Prostate gland (tissue), 2 donors: ENCODE measurements around the gene CPLX1.
"Not testable (repeated sequence)": the region's sequence is repeated elsewhere in the genome, so short reads cannot be mapped to it uniquely, and the experiment has no call there.

Experiments used
- POLR2A ChIP-seq: fragments of 450-650 bp; IDR thresholded peaks from one replicate; pipeline ENCODE4 v1.6.1; 2016; ENCODE audit warnings: antibody characterized with exemption, mild to moderate bottlenecking
- TF ChIP-seq, protein P1 (sequence below), 4 experiments: fragments of 200-600 bp in 2 of 4; fragments of 450-650 bp in 2 of 4; sonication (generic) in 2 of 4; IDR thresholded peaks; 1 replicate in 3 of 4; 2 replicates in 1 of 4; pipeline ENCODE4 v1.5.1; 2016 to 2019; ENCODE audit warnings: antibody characterized with exemption in 4 of 4, mild to moderate bottlenecking in 2 of 4, moderate library complexity in 2 of 4

DNA sequence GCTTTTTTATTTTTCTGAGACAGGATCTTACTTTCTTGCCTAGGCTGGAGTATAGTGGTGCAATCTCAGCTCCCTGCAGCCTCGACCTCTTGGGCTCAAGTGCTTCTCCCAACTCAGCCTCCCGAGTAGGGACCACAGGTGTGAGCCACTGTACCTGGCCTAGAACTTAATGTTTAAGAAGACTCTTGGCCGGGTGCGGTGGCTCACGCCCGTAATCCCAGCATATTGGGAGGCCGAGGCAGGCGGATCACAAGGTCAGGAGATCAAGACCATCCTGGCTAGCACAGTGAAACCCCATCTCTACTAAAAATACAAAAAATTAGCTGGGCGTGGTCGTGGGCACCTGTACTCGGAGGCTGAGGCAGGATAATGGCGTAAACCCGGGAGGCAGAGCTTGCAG lies 72.7 kb downstream of the CPLX1 start:
- TF ChIP-seq, protein P1, sequence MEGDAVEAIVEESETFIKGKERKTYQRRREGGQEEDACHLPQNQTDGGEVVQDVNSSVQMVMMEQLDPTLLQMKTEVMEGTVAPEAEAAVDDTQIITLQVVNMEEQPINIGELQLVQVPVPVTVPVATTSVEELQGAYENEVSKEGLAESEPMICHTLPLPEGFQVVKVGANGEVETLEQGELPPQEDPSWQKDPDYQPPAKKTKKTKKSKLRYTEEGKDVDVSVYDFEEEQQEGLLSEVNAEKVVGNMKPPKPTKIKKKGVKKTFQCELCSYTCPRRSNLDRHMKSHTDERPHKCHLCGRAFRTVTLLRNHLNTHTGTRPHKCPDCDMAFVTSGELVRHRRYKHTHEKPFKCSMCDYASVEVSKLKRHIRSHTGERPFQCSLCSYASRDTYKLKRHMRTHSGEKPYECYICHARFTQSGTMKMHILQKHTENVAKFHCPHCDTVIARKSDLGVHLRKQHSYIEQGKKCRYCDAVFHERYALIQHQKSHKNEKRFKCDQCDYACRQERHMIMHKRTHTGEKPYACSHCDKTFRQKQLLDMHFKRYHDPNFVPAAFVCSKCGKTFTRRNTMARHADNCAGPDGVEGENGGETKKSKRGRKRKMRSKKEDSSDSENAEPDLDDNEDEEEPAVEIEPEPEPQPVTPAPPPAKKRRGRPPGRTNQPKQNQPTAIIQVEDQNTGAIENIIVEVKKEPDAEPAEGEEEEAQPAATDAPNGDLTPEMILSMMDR (IDR thresholded peaks at IDR 0.05) = not testable (repeated sequence)
- TF ChIP-seq POLR2A = not testable (repeated sequence)
